Transverse colon (tissue), 4 donors: ENCODE data around the gene FCMR. TPM values are rescaled to one million over a fixed set of nuclear protein-coding genes. Genes with fewer than 3 reads are reported as not detected.

Experiments used
- DNase-seq: peaks from one replicate; pipeline ENCODE4 v3.0.0-alpha.2; 2019
- H3K27ac ChIP-seq, 4 donors: fragments of 200-600 bp; sonication (generic); 2 replicates each; pipeline ENCODE4 v1.5.1; 2016 to 2018; ENCODE audit warnings: inconsistent platforms in 4 of 4
- H3K27me3 ChIP-seq: fragments of 200-600 bp; sonication (generic); 2 replicates; pipeline ENCODE4 v1.5.1; 2017; ENCODE audit warnings: inconsistent platforms
- H3K36me3 ChIP-seq, 4 donors: fragments of 200-600 bp; sonication (generic); 2 replicates each; pipeline ENCODE4 v1.5.1; 2017 to 2019; ENCODE audit warnings: inconsistent platforms in 4 of 4
- H3K4me1 ChIP-seq, 4 donors: fragments of 200-600 bp; sonication (generic); 2 replicates each; pipeline ENCODE4 v1.5.1; 2017 to 2020; ENCODE audit warnings: inconsistent platforms in 4 of 4
- H3K4me3 ChIP-seq, 4 donors: fragments of 200-600 bp; sonication (generic); 1 replicate in 1 of 4; 2 replicates in 3 of 4; pipeline versions ENCODE4 v1.5.1 to v1.6.1; 2017 to 2019; ENCODE audit warnings: inconsistent platforms in 4 of 4
- H3K9me3 ChIP-seq, 2 donors: fragments of 200-600 bp; sonication (generic); 2 replicates each; pipeline ENCODE4 v1.5.1; 2017 to 2019; ENCODE audit warnings: inconsistent platforms in 2 of 2
- EP300 ChIP-seq: sonication (generic); formaldehyde crosslinking; IDR thresholded peaks from one replicate; pipeline ENCODE4 v1.6.1; 2017; ENCODE audit warnings: antibody characterized with exemption, low read depth
- POLR2A ChIP-seq: fragments of 450-650 bp; IDR thresholded peaks from one replicate; pipeline ENCODE4 v1.6.1; 2016; ENCODE audit warnings: antibody characterized with exemption, mild to moderate bottlenecking, moderate library complexity
- POLR2AphosphoS5 ChIP-seq, 3 donors: sonication (generic); formaldehyde crosslinking; IDR thresholded peaks; one replicate each; pipeline ENCODE4 v1.6.1; 2016; ENCODE audit warnings: antibody characterized with exemption in 3 of 3
- WGBS, 2 donors: methylation state at CpG; one replicate each; pipeline ENCODE4 v1.1.5; 2018; ENCODE audit warnings: low coverage in 1 of 2; 5-methylcytosine and 5-hydroxymethylcytosine counted together
- in situ Hi-C, 4 donors: fragments of 200-750 bp; cut with MboI; loops; one replicate each; pipeline versions ENCODE4 v1.15.0 to v1.15.1; 2017; ENCODE audit warnings: low sequenced_read_pairs in 3 of 4, low pct_ligation_motif_present in 1 of 4, low pct_unique_long_range_greater_than_20kb in 1 of 4
- intact Hi-C: fragments of 100-400 bp; cut with DNase I; formaldehyde crosslinking; loops from one replicate; pipeline ENCODE4 v1.15.1; 2023; ENCODE audit warnings: low total_unique reads
- total RNA-seq, 4 donors: library from RNA; depleted of rRNA; stranded (reverse); fragments of >200 nt; gene quantifications; one replicate each; pipeline ENCODE4 v1.1.0, GENCODE V29; 2016
- TF ChIP-seq, protein P1 (sequence below), 5 experiments: fragments of 200-600 bp in 3 of 5; fragments of 450-650 bp in 2 of 5; sonication (generic) in 3 of 5; IDR thresholded peaks; 1 replicate in 2 of 5; 2 replicates in 3 of 5; pipeline ENCODE4 v1.5.1; 2016 to 2017; ENCODE audit warnings: antibody characterized with exemption in 5 of 5, inconsistent platforms in 3 of 5, mild to moderate bottlenecking in 2 of 5, moderate library complexity in 1 of 5

FCMR gene
- total RNA-seq, 4 donors from 2014 or later, result 1.00 to 51.6 (median 15.9) TPM

DNA sequence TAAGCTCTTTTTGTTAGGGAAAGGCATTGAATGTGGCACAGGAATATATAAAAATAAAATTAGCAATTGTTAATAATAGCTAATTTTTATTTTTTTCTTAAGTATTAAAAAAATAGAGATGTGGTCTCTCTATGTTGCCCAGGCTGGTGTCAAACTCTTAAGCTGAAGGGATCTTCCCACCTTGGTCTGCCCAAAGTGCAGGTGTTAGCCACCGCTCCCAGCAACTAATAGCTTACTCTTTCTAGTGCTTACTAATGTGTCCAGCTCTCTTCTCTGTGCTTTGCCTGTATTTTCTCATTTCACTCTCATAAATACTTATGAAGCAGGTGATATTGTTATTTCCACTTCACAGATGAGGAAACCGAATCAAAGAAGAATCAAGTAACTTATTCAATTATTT is 37.9 kb downstream of the FCMR start:
- intact Hi-C loops, result no loop called here

DNA sequence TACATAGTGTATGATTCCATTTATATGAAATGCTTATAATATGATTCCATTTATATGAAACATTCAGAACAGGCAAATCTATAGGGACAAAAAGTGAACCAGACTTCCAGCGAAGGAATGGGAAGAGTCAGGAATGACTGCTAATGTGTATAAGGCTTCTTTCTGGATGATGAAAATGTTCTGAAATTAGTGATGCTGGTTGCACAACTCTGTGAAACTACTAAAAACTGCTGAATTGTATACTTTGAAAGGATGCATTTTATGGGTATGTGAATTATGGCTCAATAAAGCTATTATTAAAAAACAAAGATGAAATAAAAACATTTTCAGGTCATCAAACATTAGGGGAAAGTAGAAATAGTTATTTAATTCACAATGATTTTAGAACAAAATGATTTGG is 38.6 kb downstream of the FCMR start:
- TF ChIP-seq POLR2A, result no peak
- TF ChIP-seq, protein P1, sequence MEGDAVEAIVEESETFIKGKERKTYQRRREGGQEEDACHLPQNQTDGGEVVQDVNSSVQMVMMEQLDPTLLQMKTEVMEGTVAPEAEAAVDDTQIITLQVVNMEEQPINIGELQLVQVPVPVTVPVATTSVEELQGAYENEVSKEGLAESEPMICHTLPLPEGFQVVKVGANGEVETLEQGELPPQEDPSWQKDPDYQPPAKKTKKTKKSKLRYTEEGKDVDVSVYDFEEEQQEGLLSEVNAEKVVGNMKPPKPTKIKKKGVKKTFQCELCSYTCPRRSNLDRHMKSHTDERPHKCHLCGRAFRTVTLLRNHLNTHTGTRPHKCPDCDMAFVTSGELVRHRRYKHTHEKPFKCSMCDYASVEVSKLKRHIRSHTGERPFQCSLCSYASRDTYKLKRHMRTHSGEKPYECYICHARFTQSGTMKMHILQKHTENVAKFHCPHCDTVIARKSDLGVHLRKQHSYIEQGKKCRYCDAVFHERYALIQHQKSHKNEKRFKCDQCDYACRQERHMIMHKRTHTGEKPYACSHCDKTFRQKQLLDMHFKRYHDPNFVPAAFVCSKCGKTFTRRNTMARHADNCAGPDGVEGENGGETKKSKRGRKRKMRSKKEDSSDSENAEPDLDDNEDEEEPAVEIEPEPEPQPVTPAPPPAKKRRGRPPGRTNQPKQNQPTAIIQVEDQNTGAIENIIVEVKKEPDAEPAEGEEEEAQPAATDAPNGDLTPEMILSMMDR (IDR thresholded peaks at IDR 0.05), result no peak
- no peak for TF ChIP-seq EP300
- no peak for TF ChIP-seq POLR2AphosphoS5 (IDR thresholded peaks at IDR 0.05)
- WGBS, 2 donors, result 82 to 91% methylated on average over 1 of the region's 1 CpG

More for the DNA sequence above, 37.9 kb downstream of the FCMR start:
- no peak overlapping the region for H3K4me3 ChIP-seq
- 93 to 94% methylated on average over 2 of the region's 2 CpGs for WGBS, 2 donors
- H3K4me1 ChIP-seq, result no peaks in the 10 kb centered on the region
- H3K9me3 ChIP-seq, result peaks cover 0 to 6% of the 10 kb centered on the region in 2 donors
- in situ Hi-C loops, result no loop called here
- no peaks in the 10 kb centered on the region for H3K36me3 ChIP-seq
- no peak for TF ChIP-seq POLR2AphosphoS5 (IDR thresholded peaks at IDR 0.05)
- TF ChIP-seq POLR2A, result no peak
- TF ChIP-seq, protein P1 (IDR thresholded peaks at IDR 0.05), result no peak
- no peak for TF ChIP-seq EP300
- no peak for DNase-seq
- no peak overlapping the region for H3K27ac ChIP-seq
- H3K27me3 ChIP-seq, result no peaks in the 10 kb centered on the region

DNA sequence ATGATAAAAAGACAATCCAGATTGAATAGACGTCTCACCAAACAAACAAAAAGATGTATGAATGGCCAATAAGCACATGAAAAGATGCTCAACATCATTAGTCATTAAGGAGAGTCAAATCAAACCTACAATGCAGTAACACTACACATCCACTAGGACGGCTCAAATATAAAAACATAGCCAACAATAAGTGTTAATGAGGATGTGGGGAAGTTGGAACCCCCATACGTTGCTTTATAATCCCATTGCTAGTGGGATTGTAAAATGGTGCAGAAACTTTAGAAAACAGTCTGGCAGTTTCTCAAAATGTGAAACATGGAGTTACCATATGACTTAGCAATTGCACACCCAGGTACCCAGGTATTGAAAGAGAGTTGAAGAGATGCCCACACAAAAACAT is 39.2 kb downstream of the FCMR start:
- WGBS, 2 donors, result 65 to 70% methylated on average over 3 of the region's 3 CpGs
- intact Hi-C loops (no loop called here), in situ Hi-C loops (no loop called here)
- Histone ChIP-seq H3K4me3 (no peak overlapping the region), H3K27me3 (no peaks in the 10 kb centered on the region), H3K9me3 (peaks cover 11 to 12% of the 10 kb centered on the region in 2 donors), H3K4me1 (no peaks in the 10 kb centered on the region), H3K27ac (no peak overlapping the region), H3K36me3 (no peaks in the 10 kb centered on the region)
- TF ChIP-seq, protein P1 (IDR thresholded peaks at IDR 0.05), result peak in 1 of 5 experiments; percentile 11
- no peak for TF ChIP-seq EP300
- TF ChIP-seq POLR2AphosphoS5 (IDR thresholded peaks at IDR 0.05), result no peak
- no peak for DNase-seq

More for the DNA sequence above, 38.6 kb downstream of the FCMR start:
- no peaks in the 10 kb centered on the region for H3K36me3 ChIP-seq
- in situ Hi-C loops (no loop called here), intact Hi-C loops (no loop called here)
- H3K27ac ChIP-seq, result no peak overlapping the region
- no peak for DNase-seq
- no peak overlapping the region for H3K4me3 ChIP-seq
- H3K9me3 ChIP-seq, result peaks cover 5 to 12% of the 10 kb centered on the region in 2 donors
- H3K4me1 ChIP-seq, result no peaks in the 10 kb centered on the region
- H3K27me3 ChIP-seq, result no peaks in the 10 kb centered on the region

DNA sequence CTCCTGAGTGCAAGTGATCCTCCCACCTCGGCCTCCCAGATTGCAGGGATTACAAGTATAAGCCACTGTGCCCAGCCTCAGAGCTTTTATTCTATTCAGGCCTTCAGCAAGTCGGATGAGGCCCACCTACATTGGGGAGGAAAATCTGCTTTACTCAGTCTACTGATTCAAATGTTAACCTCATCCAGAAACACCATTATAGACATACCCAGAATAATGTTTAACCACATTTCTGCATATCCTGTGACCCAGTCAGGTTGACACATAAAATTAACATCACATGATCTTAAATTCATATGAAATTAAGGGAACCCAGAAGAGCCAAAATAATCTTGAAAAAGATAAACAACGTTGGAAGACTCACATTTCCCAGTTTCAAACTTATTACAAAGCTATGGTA is 41.4 kb downstream of the FCMR start:
- H3K4me1 ChIP-seq, result no peaks in the 10 kb centered on the region
- in situ Hi-C loops (no loop called here), intact Hi-C loops (no loop called here)
- peaks cover 11 to 15% of the 10 kb centered on the region in 2 donors for H3K9me3 ChIP-seq
- no peaks in the 10 kb centered on the region for H3K27me3 ChIP-seq
- WGBS, 2 donors, result 68 to 77% methylated on average over 3 of the region's 3 CpGs
- no peak for DNase-seq
- TF ChIP-seq POLR2AphosphoS5 (IDR thresholded peaks at IDR 0.05) (no peak), EP300 (no peak), POLR2A (no peak)
- TF ChIP-seq, protein P1 (IDR thresholded peaks at IDR 0.05), result no peak
- no peak overlapping the region for H3K4me3 ChIP-seq
- H3K36me3 ChIP-seq, result no peaks in the 10 kb centered on the region
- H3K27ac ChIP-seq, result no peak overlapping the region
